Activated CD4-positive, alpha-beta T cell treated with anti-CD3 and anti-CD28 coated beads, Interleukin-2, amount 10 ng/mL, durations not matched to agents 7 days and 5 days (primary cell): ENCODE results near the gene ANKRD42. TPM values are rescaled to one million over a fixed set of nuclear protein-coding genes. Genes with fewer than 3 reads are reported as not detected.

Experiments used
- CTCF ChIA-PET: fragments of 350-600 bp; sonication (Branson Sonifier 250); formaldehyde crosslinking; loops from one replicate; lab custom pipeline; 2021; ENCODE audit warnings: antibody characterized with exemption; lab: Charles Lee
- POLR2A ChIA-PET: fragments of 350-600 bp; sonication (Branson Sonifier 250); formaldehyde crosslinking; loops from one replicate; lab custom pipeline; 2021; ENCODE audit warnings: antibody characterized with exemption; lab: Charles Lee
- DNase-seq: peaks from one replicate; pipeline ENCODE4 v3.0.0-alpha.2; 2020
- H3K27ac Mint-ChIP-seq: one replicate; pipeline ENCODE4 v1.8.0; 2021; ENCODE audit warnings: mild to moderate bottlenecking, moderate library complexity, mixed read lengths
- H3K27me3 Mint-ChIP-seq: one replicate; pipeline ENCODE4 v1.8.0; 2021; ENCODE audit warnings: mixed read lengths
- H3K36me3 Mint-ChIP-seq: one replicate; pipeline ENCODE4 v1.8.0; 2021; ENCODE audit warnings: low read depth, mixed read lengths
- H3K4me1 Mint-ChIP-seq: one replicate; pipeline ENCODE4 v1.8.0; 2021; ENCODE audit warnings: mixed read lengths
- H3K4me3 Mint-ChIP-seq: one replicate; pipeline ENCODE4 v1.8.0; 2021; ENCODE audit warnings: mild to moderate bottlenecking, moderate library complexity, mixed read lengths
- H3K9me3 Mint-ChIP-seq: one replicate; pipeline ENCODE4 v1.8.0; 2021; ENCODE audit warnings: mixed read lengths
- total RNA-seq, 2 experiments: library from RNA; stranded (reverse); gene quantifications; one replicate each; pipeline ENCODE4 v1.2.3, GENCODE V29; 2021

Gene ANKRD42
- total RNA-seq, 2 experiments from 2014 or later, result 1.8 to 2.2 TPM

DNA sequence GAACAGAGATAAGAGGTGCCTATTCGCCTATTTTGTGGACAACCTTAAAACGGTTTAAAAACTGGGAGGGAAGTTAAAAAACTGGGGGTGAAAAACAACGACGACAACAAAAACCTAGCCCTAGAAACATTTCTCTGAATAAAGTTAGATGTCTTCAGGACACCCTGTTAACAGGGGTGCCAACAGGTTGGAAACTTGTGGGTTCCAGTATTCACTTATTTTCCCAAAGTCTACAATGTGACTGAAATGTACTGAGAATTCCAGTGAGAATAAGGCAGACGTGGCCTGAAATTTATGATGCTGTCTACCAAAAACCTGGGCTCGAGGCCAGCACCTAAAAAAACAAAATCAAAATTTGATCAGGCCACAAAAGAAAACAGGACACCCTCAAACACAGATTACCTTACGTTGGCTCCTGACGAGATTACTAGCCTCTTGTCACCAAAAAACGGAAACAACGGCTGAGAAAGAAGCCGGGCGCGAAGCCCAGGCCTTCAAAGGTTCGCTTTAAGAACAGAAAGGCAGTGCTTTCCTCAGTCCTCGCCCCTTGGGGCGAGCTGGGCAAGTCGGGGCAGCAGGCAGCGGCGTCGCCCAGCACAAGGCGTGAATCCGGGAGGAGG is 91.7 kb downstream of the ANKRD42 start:
- Mint-ChIP-seq H3K4me1 (peaks cover 36% of the 10 kb centered on the region), H3K36me3 (peaks cover 13% of the 10 kb centered on the region), H3K27ac (peak overlapping the region; percentile 97), H3K9me3 (peaks cover 6% of the 10 kb centered on the region), H3K4me3 (peak overlapping the region; percentile 88), H3K27me3 (peaks cover 2% of the 10 kb centered on the region)
- POLR2A ChIA-PET, result no interaction called here
- no peak for DNase-seq
- CTCF ChIA-PET, result interaction anchor here (1.0 kb wide), 1 partner anchor 11 kb away, joined by 4 read pairs; no protein-coding TSS in a partner anchor

GRCh38 chr11:83285771-83286528 is 92.4 kb downstream of the ANKRD42 start, which contains the start of gene CCDC90B:
Gene CCDC90B (minus strand): TSS chr11:83286367. CDS start chr11:83285972, 395 bp downstream.
- Mint-ChIP-seq H3K4me3 (peak within 1 kb of the TSS; percentile 88), H3K36me3 (peaks cover 8% of the 10 kb centered on the region), H3K27me3 (peaks cover 2% of the 10 kb centered on the region), H3K9me3 (peaks cover 6% of the 10 kb centered on the region), H3K27ac (peak within 1 kb of the TSS; percentile 97), H3K4me1 (peaks cover 33% of the 10 kb centered on the region)
- CTCF ChIA-PET, result no interaction called here
- peak; percentile 96 for DNase-seq
- POLR2A ChIA-PET, result no interaction called here

GRCh38 chr11:83287631-83288030 is 94.1 kb downstream of the ANKRD42 start:
- no peak overlapping the region for H3K27ac Mint-ChIP-seq
- no peak overlapping the region for H3K4me3 Mint-ChIP-seq
- DNase-seq, result no peak
- CTCF ChIA-PET, result interaction anchor here (0.6 to 1.2 kb wide), 2 partner anchors 29 to 398 kb away, joined by 3 to 4 read pairs; no protein-coding TSS in a partner anchor
- H3K27me3 Mint-ChIP-seq, result peaks cover 4% of the 10 kb centered on the region
- POLR2A ChIA-PET, result no interaction called here
- H3K36me3 Mint-ChIP-seq, result peaks cover 8% of the 10 kb centered on the region
- H3K9me3 Mint-ChIP-seq, result peaks cover 6% of the 10 kb centered on the region
- H3K4me1 Mint-ChIP-seq, result peaks cover 32% of the 10 kb centered on the region

- H3K36me3 Mint-ChIP-seq, result no peaks in the 10 kb centered on the region
- peak; percentile 57 for DNase-seq
- ChIA-PET POLR2A (interaction anchor here (0.6 to 0.9 kb wide), 3 partner anchors 8 to 228 kb away, joined by 3 to 8 read pairs (median 3); no protein-coding TSS in a partner anchor), CTCF (interaction anchor here (0.7 to 1.9 kb wide), 7 partner anchors 9 to 523 kb away, joined by 3 to 15 read pairs (median 3); no protein-coding TSS in a partner anchor)
- no peak overlapping the region for H3K27ac Mint-ChIP-seq
- peaks cover 7% of the 10 kb centered on the region for H3K27me3 Mint-ChIP-seq
- no peaks in the 10 kb centered on the region for H3K9me3 Mint-ChIP-seq
- peak overlapping the region; percentile 29 for H3K4me3 Mint-ChIP-seq
- peaks cover 6% of the 10 kb centered on the region for H3K4me1 Mint-ChIP-seq
Observed at GRCh38 chr11:83292709-83293456, 99.4 kb downstream of the ANKRD42 start.

DNA sequence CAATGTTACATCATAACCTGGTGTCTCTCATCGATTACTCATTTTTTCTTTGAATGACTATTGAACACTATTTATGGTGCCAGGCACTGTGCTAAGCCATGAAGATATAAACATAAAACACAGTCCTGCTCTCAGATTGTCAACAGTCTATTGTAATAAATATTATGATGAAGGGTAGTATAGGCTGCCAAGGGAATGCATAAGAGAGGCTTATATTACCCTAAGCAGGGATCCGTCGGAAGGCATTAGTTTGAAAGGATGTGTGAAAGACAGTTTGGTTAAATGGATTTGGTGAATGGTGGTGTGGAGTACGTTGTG is 99.9 kb downstream of the ANKRD42 start:
- Mint-ChIP-seq H3K36me3 (no peaks in the 10 kb centered on the region), H3K4me1 (peaks cover 6% of the 10 kb centered on the region), H3K27ac (no peak overlapping the region), H3K27me3 (peaks cover 7% of the 10 kb centered on the region), H3K4me3 (no peak overlapping the region), H3K9me3 (no peaks in the 10 kb centered on the region)
- ChIA-PET CTCF (interaction anchor here (0.7 to 1.9 kb wide), 6 partner anchors 8 to 522 kb away, joined by 3 to 15 read pairs (median 3); no protein-coding TSS in a partner anchor), POLR2A (interaction anchor here (0.9 kb wide), 1 partner anchor 9 kb away, joined by 3 read pairs; no protein-coding TSS in a partner anchor)
- DNase-seq, result no peak

DNA sequence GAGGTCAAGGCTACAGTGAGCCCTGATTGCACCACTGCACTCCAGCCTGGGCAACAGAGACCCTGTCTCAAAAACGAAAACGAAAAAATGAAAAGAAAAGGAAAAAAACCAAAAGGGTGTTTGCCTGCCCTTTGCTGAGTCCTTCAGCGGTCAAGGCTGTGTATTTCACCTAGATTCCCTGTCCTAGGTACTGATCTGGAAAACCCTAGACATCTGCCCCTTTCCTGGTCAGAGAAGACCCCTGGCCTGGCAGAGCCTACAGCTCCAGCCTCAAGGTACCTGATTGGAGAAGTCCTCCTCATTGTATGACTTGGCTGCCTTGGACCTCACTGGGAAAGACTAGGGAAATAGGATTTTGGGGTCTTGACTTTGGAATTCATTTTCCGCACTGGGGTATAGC is 100.7 kb downstream of the ANKRD42 start:
- peaks cover 6% of the 10 kb centered on the region for H3K27me3 Mint-ChIP-seq
- no peak for DNase-seq
- H3K9me3 Mint-ChIP-seq, result no peaks in the 10 kb centered on the region
- H3K4me1 Mint-ChIP-seq, result peaks cover 6% of the 10 kb centered on the region
- no peak overlapping the region for H3K4me3 Mint-ChIP-seq
- POLR2A ChIA-PET, result interaction anchor here (0.9 kb wide), 1 partner anchor 10 kb away, joined by 3 read pairs; no protein-coding TSS in a partner anchor
- no peaks in the 10 kb centered on the region for H3K36me3 Mint-ChIP-seq
- no peak overlapping the region for H3K27ac Mint-ChIP-seq
- CTCF ChIA-PET, result interaction anchor here (1.8 kb wide), 1 partner anchor 10 kb away, joined by 4 read pairs; no protein-coding TSS in a partner anchor

Other genes with a start within 250 kb of the ANKRD42 start
- gene RAB30, start 121.8 kb upstream of the ANKRD42 start, total RNA-seq, result 10 to 100 TPM in 1 of 2 experiments, 1 to 10 TPM in 1; 8.7 to 10.7 TPM
- 10 to 100 TPM; 76.7 to 89.3 TPM for gene PCF11, start 36.6 kb upstream of the ANKRD42 start, total RNA-seq
- gene CCDC90B, start 92.7 kb downstream of the ANKRD42 start, total RNA-seq, result 10 to 100 TPM; 27.9 to 38.5 TPM